Neural cell (in vitro differentiated cells): Measurements from ENCODE around the gene RECQL. TPM values are rescaled to one million over a fixed set of nuclear protein-coding genes. Genes with fewer than 3 reads are reported as not detected.

ENCODE experiments used
- H2AFZ ChIP-seq: fragments of 200-600, 300-800 bp; sonication (generic), shearing (Covaris generic); 2 replicates; pipeline ENCODE4 v1.6.0; 2014; ENCODE audit warnings: low read depth, mild to moderate bottlenecking, antibody characterized with exemption, low read length, moderate library complexity
- H3F3A ChIP-seq: fragments of 200-600 bp; shearing (Covaris generic); 2 replicates; pipeline ENCODE4 v1.6.1; 2016; ENCODE audit warnings: mild to moderate bottlenecking, moderate library complexity, mixed read lengths, antibody characterized with exemption, low read length; ENCODE audit not compliant: insufficient read depth, poor library complexity, severe bottlenecking
- H3K27ac ChIP-seq: fragments of 200-600, 300-800 bp; sonication (generic), shearing (Covaris generic); 2 replicates; pipeline ENCODE4 v1.5.1; 2014; ENCODE audit warnings: mild to moderate bottlenecking, low read length, moderate library complexity
- H3K27me3 ChIP-seq: fragments of 300-800, 200-600 bp; sonication (generic), shearing (Covaris generic); 2 replicates; pipeline ENCODE4 v1.6.0; 2014; ENCODE audit warnings: mild to moderate bottlenecking, low read depth, low read length, moderate library complexity; ENCODE audit not compliant: insufficient read depth
- H3K36me3 ChIP-seq: fragments of 300-800, 200-600 bp; sonication (generic), shearing (Covaris generic); 2 replicates; pipeline ENCODE4 v1.5.1; 2014; ENCODE audit warnings: mild to moderate bottlenecking, antibody characterized with exemption, low read length, moderate library complexity; ENCODE audit not compliant: insufficient read depth
- H3K4me2 ChIP-seq: fragments of 300-800, 200-600 bp; sonication (generic), shearing (Covaris generic); 2 replicates; pipeline ENCODE4 v1.6.0; 2014; ENCODE audit warnings: mild to moderate bottlenecking, low read length
- H3K4me3 ChIP-seq: fragments of 300-800, 200-600 bp; sonication (generic), shearing (Covaris generic); 2 replicates; pipeline ENCODE4 v1.5.1; 2014; ENCODE audit warnings: mild to moderate bottlenecking, low read length, moderate library complexity
- H3K79me2 ChIP-seq: fragments of 200-600 bp; shearing (Covaris generic); replicated peaks from 2 replicates; pipeline ENCODE4 v1.6.0; 2014; ENCODE audit warnings: mild to moderate bottlenecking, low read length, moderate library complexity; ENCODE audit not compliant: insufficient read depth
- H3K9ac ChIP-seq: fragments of 300-800, 200-600 bp; sonication (generic), shearing (Covaris generic); 2 replicates; pipeline ENCODE4 v1.6.1; 2016; ENCODE audit warnings: mild to moderate bottlenecking, low read length, mixed read lengths
- H3K9me2 ChIP-seq: fragments of 200-600 bp; shearing (Covaris generic); 2 replicates; pipeline ENCODE4 v1.6.1; 2016; ENCODE audit warnings: mild to moderate bottlenecking, low read length, mixed read lengths; ENCODE audit not compliant: insufficient read depth
- H3K9me3 ChIP-seq: fragments of 200-600, 300-800 bp; sonication (generic), shearing (Covaris generic); 2 replicates; pipeline ENCODE4 v1.6.1; 2016; ENCODE audit warnings: mild to moderate bottlenecking, mixed run types, low read length, moderate library complexity, mixed read lengths
- H4K20me1 ChIP-seq: fragments of 200-600 bp; shearing (Covaris generic); 2 replicates; pipeline ENCODE4 v1.6.1; 2016; ENCODE audit warnings: mild to moderate bottlenecking, mixed run types; ENCODE audit not compliant: insufficient read depth
- EP300 ChIP-seq: fragments of 450-650 bp; conservative IDR thresholded peaks from 2 replicates; pipeline ENCODE4 v1.6.1; 2014; ENCODE audit warnings: antibody characterized with exemption, mild to moderate bottlenecking, moderate library complexity; ENCODE audit not compliant: poor library complexity, severe bottlenecking
- EZH2 ChIP-seq: fragments of 200-600, 300-800 bp; shearing (Covaris generic), sonication (generic); IDR thresholded peaks from 2 replicates; pipeline ENCODE4 v1.6.1; 2014; ENCODE audit warnings: antibody characterized with exemption, low read length, borderline replicate concordance, mild to moderate bottlenecking; ENCODE audit not compliant: insufficient read depth, poor library complexity, severe bottlenecking
- MXI1 ChIP-seq: fragments of 450-650 bp; conservative IDR thresholded peaks from 2 replicates; pipeline ENCODE4 v1.6.1; 2014; ENCODE audit warnings: antibody characterized with exemption, mild to moderate bottlenecking; ENCODE audit not compliant: poor library complexity, severe bottlenecking
- POLR2AphosphoS5 ChIP-seq: IDR thresholded peaks from 2 replicates; pipeline ENCODE4 v1.6.1; 2012
- RAD21 ChIP-seq: fragments of 450-650 bp; conservative IDR thresholded peaks from 2 replicates; pipeline ENCODE4 v1.6.1; 2014; ENCODE audit warnings: antibody characterized with exemption, mild to moderate bottlenecking, moderate library complexity
- SMC3 ChIP-seq: fragments of 450-650 bp; conservative IDR thresholded peaks from 2 replicates; pipeline ENCODE4 v1.6.1; 2014; ENCODE audit warnings: antibody characterized with exemption, mild to moderate bottlenecking, moderate library complexity; ENCODE audit not compliant: poor library complexity
- TAF1 ChIP-seq: IDR thresholded peaks from 2 replicates; pipeline ENCODE4 v1.6.1; 2012; ENCODE audit warnings: low read depth
- polyA plus RNA-seq: library from polyadenylated mRNA; depleted of rRNA; stranded (reverse); fragments of >200 nt; gene quantifications from 2 replicates; pipeline ENCODE4 v1.2.3, GENCODE V29; 2014
- TF ChIP-seq, protein P1 (sequence below): IDR thresholded peaks from 2 replicates; pipeline ENCODE4 v1.6.1; 2012; ENCODE audit warnings: borderline replicate concordance
- TF ChIP-seq, protein P2 (sequence below): fragments of 450-650 bp; IDR thresholded peaks from 2 replicates; pipeline ENCODE4 v1.5.1; 2014; ENCODE audit warnings: antibody characterized with exemption, mild to moderate bottlenecking, moderate library complexity; ENCODE audit not compliant: poor library complexity, severe bottlenecking

The RECQL gene
- polyA plus RNA-seq, 1 donor from 2014 or later, result 29.2 TPM

DNA sequence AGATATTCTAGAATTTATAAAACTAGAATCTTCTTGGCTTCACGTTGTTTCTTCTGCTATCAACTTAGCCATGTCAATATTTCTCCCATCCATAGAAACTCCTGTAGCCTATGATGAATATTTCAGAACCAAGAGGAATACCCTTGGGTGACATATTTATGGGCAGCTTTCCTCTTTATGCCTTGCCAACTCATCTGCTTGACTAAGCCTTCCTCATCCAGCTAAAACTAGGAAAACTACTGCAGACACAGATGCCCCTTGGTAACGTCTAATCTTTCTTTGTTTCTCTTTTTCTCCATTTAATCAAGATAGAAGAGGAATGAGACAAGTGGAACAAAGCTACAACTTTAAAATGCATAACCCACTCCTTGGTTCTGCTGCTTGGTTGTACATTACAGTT, 6.4 kb upstream of the RECQL start:
- H4K20me1 ChIP-seq, result no peaks in the 10 kb centered on the region

DNA sequence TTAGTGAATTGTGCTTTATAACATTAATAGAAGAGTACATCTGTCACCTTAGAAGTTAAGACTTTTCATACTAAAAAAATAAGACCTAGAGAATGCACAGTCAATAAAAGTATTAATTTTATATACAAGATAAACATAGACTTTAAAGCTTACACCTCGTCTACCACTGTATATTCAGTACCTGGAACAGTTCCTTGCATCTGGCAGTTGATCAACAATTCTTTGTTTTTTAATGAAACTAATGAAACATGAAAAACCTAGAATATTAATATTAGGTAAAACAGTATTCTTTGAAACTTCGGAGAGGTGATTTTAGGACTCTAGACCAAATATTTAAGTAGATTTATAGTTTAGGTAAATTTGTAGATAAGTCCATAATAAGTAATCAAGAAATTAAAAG, 4.5 kb upstream of the RECQL start:
- TF ChIP-seq, protein P1, sequence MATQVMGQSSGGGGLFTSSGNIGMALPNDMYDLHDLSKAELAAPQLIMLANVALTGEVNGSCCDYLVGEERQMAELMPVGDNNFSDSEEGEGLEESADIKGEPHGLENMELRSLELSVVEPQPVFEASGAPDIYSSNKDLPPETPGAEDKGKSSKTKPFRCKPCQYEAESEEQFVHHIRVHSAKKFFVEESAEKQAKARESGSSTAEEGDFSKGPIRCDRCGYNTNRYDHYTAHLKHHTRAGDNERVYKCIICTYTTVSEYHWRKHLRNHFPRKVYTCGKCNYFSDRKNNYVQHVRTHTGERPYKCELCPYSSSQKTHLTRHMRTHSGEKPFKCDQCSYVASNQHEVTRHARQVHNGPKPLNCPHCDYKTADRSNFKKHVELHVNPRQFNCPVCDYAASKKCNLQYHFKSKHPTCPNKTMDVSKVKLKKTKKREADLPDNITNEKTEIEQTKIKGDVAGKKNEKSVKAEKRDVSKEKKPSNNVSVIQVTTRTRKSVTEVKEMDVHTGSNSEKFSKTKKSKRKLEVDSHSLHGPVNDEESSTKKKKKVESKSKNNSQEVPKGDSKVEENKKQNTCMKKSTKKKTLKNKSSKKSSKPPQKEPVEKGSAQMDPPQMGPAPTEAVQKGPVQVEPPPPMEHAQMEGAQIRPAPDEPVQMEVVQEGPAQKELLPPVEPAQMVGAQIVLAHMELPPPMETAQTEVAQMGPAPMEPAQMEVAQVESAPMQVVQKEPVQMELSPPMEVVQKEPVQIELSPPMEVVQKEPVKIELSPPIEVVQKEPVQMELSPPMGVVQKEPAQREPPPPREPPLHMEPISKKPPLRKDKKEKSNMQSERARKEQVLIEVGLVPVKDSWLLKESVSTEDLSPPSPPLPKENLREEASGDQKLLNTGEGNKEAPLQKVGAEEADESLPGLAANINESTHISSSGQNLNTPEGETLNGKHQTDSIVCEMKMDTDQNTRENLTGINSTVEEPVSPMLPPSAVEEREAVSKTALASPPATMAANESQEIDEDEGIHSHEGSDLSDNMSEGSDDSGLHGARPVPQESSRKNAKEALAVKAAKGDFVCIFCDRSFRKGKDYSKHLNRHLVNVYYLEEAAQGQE, result no peak
- TF ChIP-seq TAF1 (no peak), RAD21 (no peak), EZH2 (no peak), SMC3 (no peak)
- TF ChIP-seq, protein P2, sequence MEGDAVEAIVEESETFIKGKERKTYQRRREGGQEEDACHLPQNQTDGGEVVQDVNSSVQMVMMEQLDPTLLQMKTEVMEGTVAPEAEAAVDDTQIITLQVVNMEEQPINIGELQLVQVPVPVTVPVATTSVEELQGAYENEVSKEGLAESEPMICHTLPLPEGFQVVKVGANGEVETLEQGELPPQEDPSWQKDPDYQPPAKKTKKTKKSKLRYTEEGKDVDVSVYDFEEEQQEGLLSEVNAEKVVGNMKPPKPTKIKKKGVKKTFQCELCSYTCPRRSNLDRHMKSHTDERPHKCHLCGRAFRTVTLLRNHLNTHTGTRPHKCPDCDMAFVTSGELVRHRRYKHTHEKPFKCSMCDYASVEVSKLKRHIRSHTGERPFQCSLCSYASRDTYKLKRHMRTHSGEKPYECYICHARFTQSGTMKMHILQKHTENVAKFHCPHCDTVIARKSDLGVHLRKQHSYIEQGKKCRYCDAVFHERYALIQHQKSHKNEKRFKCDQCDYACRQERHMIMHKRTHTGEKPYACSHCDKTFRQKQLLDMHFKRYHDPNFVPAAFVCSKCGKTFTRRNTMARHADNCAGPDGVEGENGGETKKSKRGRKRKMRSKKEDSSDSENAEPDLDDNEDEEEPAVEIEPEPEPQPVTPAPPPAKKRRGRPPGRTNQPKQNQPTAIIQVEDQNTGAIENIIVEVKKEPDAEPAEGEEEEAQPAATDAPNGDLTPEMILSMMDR, result no peak
- no peaks in the 10 kb centered on the region for H3K27me3 ChIP-seq
- H3K27ac ChIP-seq, result no peak overlapping the region
- H3K79me2 ChIP-seq, result peaks cover 52% of the 10 kb centered on the region
- no peak overlapping the region for H2AFZ ChIP-seq
- H3K4me2 ChIP-seq, result no peak overlapping the region
- H3K9me2 ChIP-seq, result no peaks in the 10 kb centered on the region
- no peak overlapping the region for H3K9ac ChIP-seq
- no peaks in the 10 kb centered on the region for H3F3A ChIP-seq
- H4K20me1 ChIP-seq, result no peaks in the 10 kb centered on the region
- no peak overlapping the region for H3K4me3 ChIP-seq
- no peaks in the 10 kb centered on the region for H3K36me3 ChIP-seq
- H3K9me3 ChIP-seq, result no peaks in the 10 kb centered on the region

More for the DNA sequence above, 6.4 kb upstream of the RECQL start:
- Histone ChIP-seq H3K4me2 (no peak overlapping the region), H3K9me2 (no peaks in the 10 kb centered on the region), H3F3A (no peaks in the 10 kb centered on the region), H3K27ac (no peak overlapping the region), H3K9me3 (no peaks in the 10 kb centered on the region), H3K9ac (no peak overlapping the region), H2AFZ (no peak overlapping the region), H3K36me3 (no peaks in the 10 kb centered on the region), H3K4me3 (no peak overlapping the region), H3K27me3 (no peaks in the 10 kb centered on the region), H3K79me2 (peaks cover 44% of the 10 kb centered on the region)
- TF ChIP-seq POLR2AphosphoS5 (no peak), RAD21 (no peak), EP300 (no peak), TAF1 (no peak), SMC3 (no peak), EZH2 (no peak), MXI1 (no peak)
- TF ChIP-seq, protein P1, result no peak
- TF ChIP-seq, protein P2, result no peak
